Neural progenitor cell (in vitro differentiated cells): Measurements from ENCODE around the gene TMBIM6. TPM values are rescaled to one million over a fixed set of nuclear protein-coding genes. Genes with fewer than 3 reads are reported as not detected.
A peak's percentile ranks its signal among the peaks of the same experiment; 100 is the strongest.

Source experiments
- DNase-seq: peaks from one replicate; pipeline ENCODE4 v3.0.0-alpha.2; 2016; ENCODE audit warnings: low spot score
- H2AFZ ChIP-seq: fragments of 200-600 bp; sonication (generic); replicated peaks from 2 replicates; pipeline ENCODE4 v1.6.1; 2016; ENCODE audit warnings: antibody characterized with exemption
- H3F3A ChIP-seq: fragments of 200-600 bp; sonication (generic); 2 replicates; pipeline ENCODE4 v1.6.1; 2016; ENCODE audit warnings: antibody characterized with exemption, low read depth
- H3K27ac ChIP-seq: fragments of 200-600 bp; sonication (generic); 2 replicates; pipeline ENCODE4 v1.5.1; 2016; ENCODE audit warnings: mild to moderate bottlenecking
- H3K27me3 ChIP-seq: fragments of 200-600 bp; sonication (generic); 2 replicates; pipeline ENCODE4 v1.6.1; 2016; ENCODE audit warnings: mild to moderate bottlenecking, moderate library complexity
- H3K36me3 ChIP-seq: fragments of 200-600 bp; sonication (generic); 2 replicates; pipeline ENCODE4 v1.5.1; 2016
- H3K4me1 ChIP-seq: fragments of 200-600 bp; sonication (generic); 2 replicates; pipeline ENCODE4 v1.6.1; 2016; ENCODE audit warnings: mixed run types
- H3K4me2 ChIP-seq: fragments of 200-600 bp; sonication (generic); 2 replicates; pipeline ENCODE4 v1.6.1; 2016
- H3K4me3 ChIP-seq: fragments of 200-600 bp; sonication (generic); 2 replicates; pipeline ENCODE4 v1.5.1; 2016
- H3K79me2 ChIP-seq: fragments of 200-600 bp; sonication (generic); 2 replicates; pipeline ENCODE4 v1.6.1; 2016; ENCODE audit warnings: low read depth
- H3K9ac ChIP-seq: fragments of 200-600 bp; sonication (generic); 2 replicates; pipeline ENCODE4 v1.6.1; 2016
- H3K9me3 ChIP-seq: fragments of 200-600 bp; sonication (generic); 2 replicates; pipeline ENCODE4 v1.5.1; 2016; ENCODE audit warnings: low read depth
- H4K20me1 ChIP-seq: fragments of 200-600 bp; sonication (generic); 2 replicates; pipeline ENCODE4 v1.6.1; 2016; ENCODE audit warnings: low read depth
- H3K27ac Mint-ChIP-seq: 3 replicates; pipeline ENCODE4 v1.8.0; 2021; ENCODE audit warnings: mixed read lengths
- H3K27me3 Mint-ChIP-seq: 2 replicates; pipeline ENCODE4 v1.8.0; 2022; ENCODE audit warnings: low read depth, mild to moderate bottlenecking, inconsistent platforms, moderate library complexity, mixed read lengths; ENCODE audit not compliant: insufficient read depth
- H3K36me3 Mint-ChIP-seq: 3 replicates; pipeline ENCODE4 v1.8.0; 2021; ENCODE audit warnings: mixed read lengths
- H3K4me1 Mint-ChIP-seq: 3 replicates; pipeline ENCODE4 v1.8.0; 2021; ENCODE audit warnings: mixed read lengths
- H3K4me3 Mint-ChIP-seq: 3 replicates; pipeline ENCODE4 v1.8.0; 2021; ENCODE audit warnings: mild to moderate bottlenecking, moderate library complexity, mixed read lengths
- H3K9me3 Mint-ChIP-seq: 3 replicates; pipeline ENCODE4 v1.8.0; 2020; ENCODE audit warnings: mixed read lengths
- EZH2 ChIP-seq: fragments of 200-600 bp; sonication (generic); IDR thresholded peaks from 2 replicates; pipeline ENCODE4 v1.6.1; 2017; ENCODE audit warnings: antibody characterized with exemption, mild to moderate bottlenecking, moderate library complexity
- EZH2phosphoT487 ChIP-seq: fragments of 200-600 bp; sonication (generic); IDR thresholded peaks from 2 replicates; pipeline ENCODE4 v1.6.1; 2017; ENCODE audit warnings: antibody characterized with exemption
- total RNA-seq: library from RNA; depleted of rRNA; stranded (reverse); fragments of >200 nt; gene quantifications from 2 replicates; pipeline ENCODE4 v1.2.3, GENCODE V29; 2015; ENCODE audit warnings: low replicate concordance
- TF ChIP-seq, protein P1 (sequence below): fragments of 200-600 bp; sonication (generic); IDR thresholded peaks from 2 replicates; pipeline ENCODE4 v1.5.1; 2017; ENCODE audit warnings: antibody characterized with exemption, mild to moderate bottlenecking

The TMBIM6 gene, protein sequence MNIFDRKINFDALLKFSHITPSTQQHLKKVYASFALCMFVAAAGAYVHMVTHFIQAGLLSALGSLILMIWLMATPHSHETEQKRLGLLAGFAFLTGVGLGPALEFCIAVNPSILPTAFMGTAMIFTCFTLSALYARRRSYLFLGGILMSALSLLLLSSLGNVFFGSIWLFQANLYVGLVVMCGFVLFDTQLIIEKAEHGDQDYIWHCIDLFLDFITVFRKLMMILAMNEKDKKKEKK
- total RNA-seq, result 256 and 318 TPM in 2 replicates

DNA sequence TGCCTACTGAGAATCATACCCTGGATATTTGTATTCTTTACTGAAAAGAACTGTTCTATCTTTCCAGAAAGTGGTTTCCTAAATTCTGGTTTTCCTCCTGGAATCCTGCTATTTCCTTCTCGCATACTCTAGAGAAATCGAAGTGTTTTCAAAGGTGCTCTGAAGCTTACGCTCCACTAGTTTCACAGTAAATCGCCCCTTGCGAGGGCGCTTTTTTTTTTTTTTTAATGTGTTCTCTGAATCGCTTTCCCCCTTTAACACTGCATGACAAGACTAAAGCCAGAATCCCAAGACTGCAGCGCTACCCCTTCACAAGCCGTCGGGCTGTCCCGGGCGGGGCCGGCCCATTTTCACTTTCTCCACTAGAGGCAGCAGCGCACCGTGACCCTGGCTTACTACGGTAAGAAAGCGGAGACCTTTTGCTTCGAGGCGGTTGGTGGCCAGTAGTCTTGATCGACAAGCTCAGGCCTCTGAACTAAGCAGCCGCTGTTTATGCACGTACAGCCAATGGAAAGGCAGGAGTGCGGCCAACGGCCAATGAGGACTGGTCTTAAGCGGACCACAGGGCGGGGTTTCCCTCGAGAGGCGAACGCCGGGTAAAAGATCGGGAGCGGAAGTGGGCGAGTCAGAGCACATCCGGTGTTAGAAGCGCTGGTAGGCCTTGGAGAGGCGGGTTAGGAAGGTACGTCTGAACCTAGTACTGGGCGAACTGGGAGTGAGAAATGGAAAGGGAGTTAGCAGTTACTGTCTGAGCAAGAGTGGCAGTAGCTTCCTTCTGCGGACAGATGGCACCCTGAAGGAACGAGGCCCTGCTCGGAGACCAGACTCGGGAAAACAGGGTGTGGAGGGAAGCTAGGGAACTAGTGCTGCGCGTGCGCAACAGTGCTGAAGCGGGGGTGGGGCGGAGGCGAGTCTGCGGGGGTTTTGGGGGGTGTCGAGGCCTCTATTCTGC, at the start of gene TMBIM6:
Gene TMBIM6 (plus strand): TSS at position 628 of the 952 bp plus-strand sequence. CDS start 10,937 bp downstream, outside the sequence.
- peak; percentile 31 for TF ChIP-seq EZH2
- no peak for TF ChIP-seq EZH2phosphoT487
- TF ChIP-seq, protein P1, sequence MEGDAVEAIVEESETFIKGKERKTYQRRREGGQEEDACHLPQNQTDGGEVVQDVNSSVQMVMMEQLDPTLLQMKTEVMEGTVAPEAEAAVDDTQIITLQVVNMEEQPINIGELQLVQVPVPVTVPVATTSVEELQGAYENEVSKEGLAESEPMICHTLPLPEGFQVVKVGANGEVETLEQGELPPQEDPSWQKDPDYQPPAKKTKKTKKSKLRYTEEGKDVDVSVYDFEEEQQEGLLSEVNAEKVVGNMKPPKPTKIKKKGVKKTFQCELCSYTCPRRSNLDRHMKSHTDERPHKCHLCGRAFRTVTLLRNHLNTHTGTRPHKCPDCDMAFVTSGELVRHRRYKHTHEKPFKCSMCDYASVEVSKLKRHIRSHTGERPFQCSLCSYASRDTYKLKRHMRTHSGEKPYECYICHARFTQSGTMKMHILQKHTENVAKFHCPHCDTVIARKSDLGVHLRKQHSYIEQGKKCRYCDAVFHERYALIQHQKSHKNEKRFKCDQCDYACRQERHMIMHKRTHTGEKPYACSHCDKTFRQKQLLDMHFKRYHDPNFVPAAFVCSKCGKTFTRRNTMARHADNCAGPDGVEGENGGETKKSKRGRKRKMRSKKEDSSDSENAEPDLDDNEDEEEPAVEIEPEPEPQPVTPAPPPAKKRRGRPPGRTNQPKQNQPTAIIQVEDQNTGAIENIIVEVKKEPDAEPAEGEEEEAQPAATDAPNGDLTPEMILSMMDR, result peak; percentile 94
- H3K27me3 Mint-ChIP-seq, result peaks cover 9% of the 10 kb centered on the region

DNA sequence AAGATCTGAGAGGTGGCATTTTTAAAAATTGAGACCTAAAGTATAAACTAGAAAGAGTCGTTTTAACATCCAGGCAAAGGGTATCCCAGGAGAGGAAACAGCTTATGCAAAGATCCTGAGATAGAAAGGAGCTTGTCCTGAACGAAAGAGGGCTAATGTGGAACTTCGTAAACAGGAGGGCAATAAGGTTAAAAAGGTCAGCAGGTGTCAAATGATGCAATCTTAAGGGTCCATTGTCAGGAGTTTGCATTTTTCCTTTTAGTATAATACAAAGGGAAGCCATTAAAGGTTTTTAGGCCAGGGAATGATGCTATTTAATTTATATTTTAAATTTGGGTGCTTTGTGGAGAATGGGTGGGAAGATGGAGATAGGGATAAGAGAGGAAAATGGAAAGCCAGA, 48.5 kb upstream of the TMBIM6 start:
- no peaks in the 10 kb centered on the region for H3K36me3 ChIP-seq
- Mint-ChIP-seq H3K4me3 (no peak overlapping the region), H3K4me1 (peaks cover 8% of the 10 kb centered on the region), H3K9me3 (no peaks in the 10 kb centered on the region), H3K27me3 (no peaks in the 10 kb centered on the region), H3K27ac (no peak overlapping the region), H3K36me3 (no peaks in the 10 kb centered on the region)
- H3K9me3 ChIP-seq, result no peaks in the 10 kb centered on the region
- H3K4me2 ChIP-seq, result no peak overlapping the region
- H3K27ac ChIP-seq, result no peak overlapping the region
- DNase-seq, result no peak
- no peak overlapping the region for H2AFZ ChIP-seq
- H3K9ac ChIP-seq, result no peak overlapping the region
- TF ChIP-seq EZH2 (no peak), EZH2phosphoT487 (no peak)
- TF ChIP-seq, protein P1, result no peak
- peaks cover 5% of the 10 kb centered on the region for H3F3A ChIP-seq
- no peak overlapping the region for H3K4me3 ChIP-seq
- peaks cover 43% of the 10 kb centered on the region for H4K20me1 ChIP-seq
- H3K27me3 ChIP-seq, result no peaks in the 10 kb centered on the region
- H3K4me1 ChIP-seq, result peaks cover 21% of the 10 kb centered on the region
- H3K79me2 ChIP-seq, result peaks cover 57% of the 10 kb centered on the region

More for the DNA sequence above, at the start of gene TMBIM6:
- Mint-ChIP-seq H3K4me1 (peaks cover 24% of the 10 kb centered on the region), H3K4me3 (peak within 1 kb of the TSS; percentile 92), H3K27ac (peak within 1 kb of the TSS; percentile 91), H3K9me3 (no peaks in the 10 kb centered on the region), H3K36me3 (peaks cover 9% of the 10 kb centered on the region)
- DNase-seq, result peak; percentile 100
- Histone ChIP-seq H3K27ac (peak within 1 kb of the TSS; percentile 62), H4K20me1 (peaks cover 45% of the 10 kb centered on the region), H3F3A (peaks cover 19% of the 10 kb centered on the region), H3K27me3 (no peaks in the 10 kb centered on the region), H3K4me2 (peak within 1 kb of the TSS; percentile 97), H3K9me3 (no peaks in the 10 kb centered on the region), H3K9ac (peak within 1 kb of the TSS; percentile 81), H3K4me1 (peaks cover 13% of the 10 kb centered on the region), H2AFZ (peak within 1 kb of the TSS; percentile 74), H3K79me2 (peaks cover 46% of the 10 kb centered on the region), H3K4me3 (peak within 1 kb of the TSS; percentile 66), H3K36me3 (no peaks in the 10 kb centered on the region)

DNA sequence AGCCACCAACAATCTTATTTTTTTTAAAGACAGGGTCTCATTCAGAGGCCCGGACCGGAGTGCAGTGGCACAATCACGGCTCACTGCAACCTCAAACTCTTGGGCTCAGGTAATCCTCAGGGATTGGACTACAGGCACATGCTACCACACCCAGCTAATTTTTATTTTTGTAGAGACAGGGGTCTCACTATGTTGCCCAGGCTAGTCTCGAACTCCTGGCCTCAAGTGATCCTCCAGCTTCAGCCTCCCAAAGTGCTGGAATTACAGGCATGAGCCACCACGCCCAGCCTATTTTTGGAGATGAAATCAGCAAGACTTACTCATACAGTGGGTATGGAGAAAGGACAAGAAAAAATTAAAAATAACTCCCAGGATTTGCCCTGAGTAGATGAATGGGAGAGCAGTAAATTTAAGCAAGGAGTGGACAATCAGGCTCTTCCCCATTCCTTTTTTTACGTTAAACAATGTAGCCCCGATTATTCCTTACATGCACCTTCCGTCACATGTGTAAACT, 47.4 kb upstream of the TMBIM6 start:
- Mint-ChIP-seq H3K4me1 (peaks cover 19% of the 10 kb centered on the region), H3K4me3 (no peak overlapping the region), H3K9me3 (no peaks in the 10 kb centered on the region), H3K36me3 (no peaks in the 10 kb centered on the region), H3K27me3 (no peaks in the 10 kb centered on the region), H3K27ac (no peak overlapping the region)
- TF ChIP-seq EZH2phosphoT487, result no peak
- no peak for TF ChIP-seq EZH2
- TF ChIP-seq, protein P1, result no peak
- no peaks in the 10 kb centered on the region for H3K27me3 ChIP-seq
- H3K4me1 ChIP-seq, result peaks cover 29% of the 10 kb centered on the region
- no peak for DNase-seq
- H3K36me3 ChIP-seq, result no peaks in the 10 kb centered on the region
- H3K79me2 ChIP-seq, result peaks cover 54% of the 10 kb centered on the region
- no peak overlapping the region for H3K4me2 ChIP-seq
- H3K9ac ChIP-seq, result no peak overlapping the region
- peaks cover 5% of the 10 kb centered on the region for H3F3A ChIP-seq
- no peak overlapping the region for H2AFZ ChIP-seq
- no peaks in the 10 kb centered on the region for H3K9me3 ChIP-seq
- H3K27ac ChIP-seq, result no peak overlapping the region
- peaks cover 50% of the 10 kb centered on the region for H4K20me1 ChIP-seq
- H3K4me3 ChIP-seq, result no peak overlapping the region
